Measurements from ENCODE around the gene OR1F1.

DNA sequence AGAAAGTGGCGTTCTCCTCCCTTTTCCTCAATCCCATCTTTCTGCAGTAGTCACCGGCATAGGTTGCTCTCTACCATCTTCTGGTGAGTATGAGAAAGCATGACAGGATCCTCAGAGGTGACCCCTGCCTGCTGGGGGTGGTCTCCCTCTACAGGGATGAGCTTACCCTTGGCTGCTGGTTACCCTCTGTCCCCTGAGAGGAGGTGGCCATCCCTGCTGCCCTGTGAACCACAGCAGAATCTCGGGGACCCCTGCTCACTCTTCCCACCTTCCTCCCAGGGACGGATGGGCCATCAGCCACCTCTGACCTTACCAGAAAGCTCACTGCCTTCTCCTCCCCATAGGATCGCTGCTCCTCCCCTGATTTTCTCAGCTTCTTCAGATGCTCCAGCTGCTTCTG is 60.6 kb downstream of the OR1F1 start:
- TF ChIP-seq, protein P1, sequence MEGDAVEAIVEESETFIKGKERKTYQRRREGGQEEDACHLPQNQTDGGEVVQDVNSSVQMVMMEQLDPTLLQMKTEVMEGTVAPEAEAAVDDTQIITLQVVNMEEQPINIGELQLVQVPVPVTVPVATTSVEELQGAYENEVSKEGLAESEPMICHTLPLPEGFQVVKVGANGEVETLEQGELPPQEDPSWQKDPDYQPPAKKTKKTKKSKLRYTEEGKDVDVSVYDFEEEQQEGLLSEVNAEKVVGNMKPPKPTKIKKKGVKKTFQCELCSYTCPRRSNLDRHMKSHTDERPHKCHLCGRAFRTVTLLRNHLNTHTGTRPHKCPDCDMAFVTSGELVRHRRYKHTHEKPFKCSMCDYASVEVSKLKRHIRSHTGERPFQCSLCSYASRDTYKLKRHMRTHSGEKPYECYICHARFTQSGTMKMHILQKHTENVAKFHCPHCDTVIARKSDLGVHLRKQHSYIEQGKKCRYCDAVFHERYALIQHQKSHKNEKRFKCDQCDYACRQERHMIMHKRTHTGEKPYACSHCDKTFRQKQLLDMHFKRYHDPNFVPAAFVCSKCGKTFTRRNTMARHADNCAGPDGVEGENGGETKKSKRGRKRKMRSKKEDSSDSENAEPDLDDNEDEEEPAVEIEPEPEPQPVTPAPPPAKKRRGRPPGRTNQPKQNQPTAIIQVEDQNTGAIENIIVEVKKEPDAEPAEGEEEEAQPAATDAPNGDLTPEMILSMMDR (IDR thresholded peaks at IDR 0.05) = no peak
- TF ChIP-seq EZH2 (IDR thresholded peaks at IDR 0.05; ENCODE audit: borderline replicate concordance, insufficient read depth, low read depth, low read length, poor library complexity, severe bottlenecking) = no peak
